Esophagus squamous epithelium (tissue), 5 donors: ENCODE measurements around the gene ABCA9. TPM values are rescaled to one million over a fixed set of nuclear protein-coding genes. Genes with fewer than 3 reads are reported as not detected.

Experiments
- DNase-seq: peaks from one replicate; lab custom pipeline; 2025; lab: John Stamatoyannopoulos, UW
- H3K27ac ChIP-seq, 4 donors: fragments of 200-600 bp; sonication (generic); one replicate each; pipeline ENCODE4 v1.5.1; 2016 to 2019; ENCODE audit warnings: mild to moderate bottlenecking in 1 of 4
- H3K27me3 ChIP-seq, 4 donors: fragments of 200-600 bp; sonication (generic); 1 replicate in 3 of 4; 2 replicates in 1 of 4; pipeline versions ENCODE4 v1.5.1 to v1.6.0; 2017 to 2021; ENCODE audit warnings: antibody characterized with exemption in 1 of 4
- H3K36me3 ChIP-seq, 3 donors: fragments of 200-600 bp; sonication (generic); one replicate each; pipeline ENCODE4 v1.5.1; 2016 to 2019
- H3K4me1 ChIP-seq, 3 donors: fragments of 200-600 bp; sonication (generic); one replicate each; pipeline ENCODE4 v1.5.1; 2017 to 2019
- H3K4me3 ChIP-seq, 4 donors: fragments of 200-600 bp; sonication (generic); 1 replicate in 3 of 4; 2 replicates in 1 of 4; pipeline ENCODE4 v1.5.1; 2016 to 2019; ENCODE audit warnings: mild to moderate bottlenecking in 2 of 4, moderate library complexity in 1 of 4
- H3K9me3 ChIP-seq, 3 donors: fragments of 200-600 bp; sonication (generic); one replicate each; pipeline ENCODE4 v1.5.1; 2016 to 2019
- POLR2A ChIP-seq, 4 donors: fragments of 450-650 bp; IDR thresholded peaks; one replicate each; pipeline ENCODE4 v1.6.1; 2017; ENCODE audit warnings: antibody characterized with exemption in 4 of 4, mild to moderate bottlenecking in 4 of 4, moderate library complexity in 3 of 4
- WGBS, 2 donors: methylation state at CpG; one replicate each; pipeline ENCODE4 v1.1.5; 2018; 5-methylcytosine and 5-hydroxymethylcytosine counted together
- intact Hi-C: fragments of 100-400 bp; cut with DNase I; formaldehyde crosslinking; loops from one replicate; pipeline ENCODE4 v1.15.0; 2022
- total RNA-seq, 4 donors: library from RNA; depleted of rRNA; stranded (reverse); fragments of >200 nt; gene quantifications; one replicate each; pipeline ENCODE4 v1.1.0, GENCODE V29; 2016
- TF ChIP-seq, protein P1 (sequence below), 6 experiments: fragments of 450-650 bp in 4 of 6; fragments of 200-600 bp in 2 of 6; sonication (generic) in 2 of 6; IDR thresholded peaks; one replicate each; pipeline ENCODE4 v1.5.1; 2016 to 2019; ENCODE audit warnings: antibody characterized with exemption in 6 of 6, mild to moderate bottlenecking in 4 of 6, moderate library complexity in 4 of 6
- donor health status: DM: yes; HTN: yes; CAD: no.

ABCA9 gene
- total RNA-seq, 4 donors from 2014 or later = 0.34 to 17.4 (median 5.3) TPM

DNA sequence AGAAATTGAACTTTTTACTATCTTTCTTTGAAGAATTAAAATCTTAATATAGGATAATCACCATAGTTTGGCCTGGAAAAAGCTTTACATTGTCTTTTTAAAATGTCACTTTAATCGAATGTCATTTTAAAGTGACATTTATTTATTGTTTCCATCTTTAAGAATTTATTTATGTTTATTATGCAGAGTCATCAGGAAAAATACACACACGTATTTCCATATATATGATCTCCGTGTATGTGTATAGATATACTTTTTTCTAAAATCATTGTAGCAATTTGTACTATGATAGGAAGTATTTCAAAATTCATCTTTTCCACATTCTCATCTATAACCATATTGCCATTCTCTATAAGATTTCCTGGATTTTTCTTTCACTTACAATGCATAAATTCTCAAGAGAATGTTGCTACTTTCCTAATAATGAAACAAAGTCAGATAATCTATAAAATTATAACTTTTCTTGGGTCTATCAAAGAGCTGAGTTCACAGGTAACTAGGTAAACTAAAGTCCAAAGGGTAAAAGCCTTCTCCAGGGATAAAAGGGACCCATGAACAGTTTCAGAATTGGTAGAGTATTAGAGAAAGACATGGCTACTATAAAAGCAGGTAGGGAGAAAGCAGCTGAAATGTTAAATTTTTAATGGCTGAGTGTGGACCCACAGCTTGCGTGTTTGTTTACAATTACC is 117.5 kb downstream of the ABCA9 start:
- H3K36me3 ChIP-seq = no peaks in the 10 kb centered on the region
- H3K27me3 ChIP-seq = no peaks in the 10 kb centered on the region
- no peaks in the 10 kb centered on the region for H3K4me1 ChIP-seq
- no peak overlapping the region for H3K4me3 ChIP-seq
- no peaks in the 10 kb centered on the region for H3K9me3 ChIP-seq
- WGBS, 2 donors = 71 to 72% methylated on average over 4 of the region's 4 CpGs
- intact Hi-C loops = no loop called here
- TF ChIP-seq, protein P1, sequence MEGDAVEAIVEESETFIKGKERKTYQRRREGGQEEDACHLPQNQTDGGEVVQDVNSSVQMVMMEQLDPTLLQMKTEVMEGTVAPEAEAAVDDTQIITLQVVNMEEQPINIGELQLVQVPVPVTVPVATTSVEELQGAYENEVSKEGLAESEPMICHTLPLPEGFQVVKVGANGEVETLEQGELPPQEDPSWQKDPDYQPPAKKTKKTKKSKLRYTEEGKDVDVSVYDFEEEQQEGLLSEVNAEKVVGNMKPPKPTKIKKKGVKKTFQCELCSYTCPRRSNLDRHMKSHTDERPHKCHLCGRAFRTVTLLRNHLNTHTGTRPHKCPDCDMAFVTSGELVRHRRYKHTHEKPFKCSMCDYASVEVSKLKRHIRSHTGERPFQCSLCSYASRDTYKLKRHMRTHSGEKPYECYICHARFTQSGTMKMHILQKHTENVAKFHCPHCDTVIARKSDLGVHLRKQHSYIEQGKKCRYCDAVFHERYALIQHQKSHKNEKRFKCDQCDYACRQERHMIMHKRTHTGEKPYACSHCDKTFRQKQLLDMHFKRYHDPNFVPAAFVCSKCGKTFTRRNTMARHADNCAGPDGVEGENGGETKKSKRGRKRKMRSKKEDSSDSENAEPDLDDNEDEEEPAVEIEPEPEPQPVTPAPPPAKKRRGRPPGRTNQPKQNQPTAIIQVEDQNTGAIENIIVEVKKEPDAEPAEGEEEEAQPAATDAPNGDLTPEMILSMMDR (IDR thresholded peaks at IDR 0.05) = no peak
- TF ChIP-seq POLR2A (IDR thresholded peaks at IDR 0.05) = no peak
- H3K27ac ChIP-seq = no peak overlapping the region
- no peak for DNase-seq

GRCh38 chr17:68942389-68942788 is 118.3 kb downstream of the ABCA9 start:
- Histone ChIP-seq H3K27me3 (no peaks in the 10 kb centered on the region), H3K4me1 (no peaks in the 10 kb centered on the region), H3K9me3 (no peaks in the 10 kb centered on the region), H3K4me3 (no peak overlapping the region), H3K36me3 (no peaks in the 10 kb centered on the region), H3K27ac (no peak overlapping the region)
- no peak for DNase-seq
- TF ChIP-seq, protein P1 (IDR thresholded peaks at IDR 0.05) = no peak
- no peak for TF ChIP-seq POLR2A (IDR thresholded peaks at IDR 0.05)
- intact Hi-C loops = no loop called here
- WGBS, 2 donors = 38 to 61% methylated on average over 3 of the region's 3 CpGs

DNA sequence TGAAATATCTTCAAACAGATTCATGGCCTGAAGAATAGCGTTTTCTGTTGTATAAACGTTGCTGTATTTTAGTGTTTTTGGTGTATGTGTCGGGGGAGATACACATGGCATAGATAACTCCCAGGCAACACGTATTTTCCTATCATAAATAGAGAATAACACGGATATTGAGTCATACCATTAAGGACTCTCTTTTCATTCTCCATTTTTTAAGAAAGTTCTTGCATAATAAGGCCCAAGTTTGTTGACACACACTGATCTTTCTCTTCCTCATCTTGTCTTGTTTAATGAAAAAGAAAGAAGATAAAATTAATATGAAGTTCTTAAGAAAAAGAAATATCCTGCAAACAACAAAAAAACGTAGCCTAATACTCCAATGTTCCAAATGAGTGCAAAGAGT is 119.0 kb downstream of the ABCA9 start:
- Histone ChIP-seq H3K9me3 (no peaks in the 10 kb centered on the region), H3K36me3 (no peaks in the 10 kb centered on the region), H3K27ac (no peak overlapping the region), H3K4me3 (no peak overlapping the region), H3K27me3 (no peaks in the 10 kb centered on the region), H3K4me1 (no peaks in the 10 kb centered on the region)
- intact Hi-C loops = no loop called here
- 71 to 77% methylated on average over 6 of the region's 6 CpGs for WGBS, 2 donors
- TF ChIP-seq, protein P1 (IDR thresholded peaks at IDR 0.05) = no peak
- TF ChIP-seq POLR2A (IDR thresholded peaks at IDR 0.05) = no peak
- DNase-seq = no peak

GRCh38 chr17:68939195-68939594 is 121.5 kb downstream of the ABCA9 start:
- no peaks in the 10 kb centered on the region for H3K27me3 ChIP-seq
- no peaks in the 10 kb centered on the region for H3K36me3 ChIP-seq
- H3K9me3 ChIP-seq = no peaks in the 10 kb centered on the region
- WGBS, 2 donors = 56 to 70% methylated on average over 3 of the region's 3 CpGs
- H3K27ac ChIP-seq = no peak overlapping the region
- TF ChIP-seq, protein P1 (IDR thresholded peaks at IDR 0.05) = no peak
- TF ChIP-seq POLR2A (IDR thresholded peaks at IDR 0.05) = no peak
- no peaks in the 10 kb centered on the region for H3K4me1 ChIP-seq
- intact Hi-C loops = no loop called here
- DNase-seq = no peak
- no peak overlapping the region for H3K4me3 ChIP-seq

DNA sequence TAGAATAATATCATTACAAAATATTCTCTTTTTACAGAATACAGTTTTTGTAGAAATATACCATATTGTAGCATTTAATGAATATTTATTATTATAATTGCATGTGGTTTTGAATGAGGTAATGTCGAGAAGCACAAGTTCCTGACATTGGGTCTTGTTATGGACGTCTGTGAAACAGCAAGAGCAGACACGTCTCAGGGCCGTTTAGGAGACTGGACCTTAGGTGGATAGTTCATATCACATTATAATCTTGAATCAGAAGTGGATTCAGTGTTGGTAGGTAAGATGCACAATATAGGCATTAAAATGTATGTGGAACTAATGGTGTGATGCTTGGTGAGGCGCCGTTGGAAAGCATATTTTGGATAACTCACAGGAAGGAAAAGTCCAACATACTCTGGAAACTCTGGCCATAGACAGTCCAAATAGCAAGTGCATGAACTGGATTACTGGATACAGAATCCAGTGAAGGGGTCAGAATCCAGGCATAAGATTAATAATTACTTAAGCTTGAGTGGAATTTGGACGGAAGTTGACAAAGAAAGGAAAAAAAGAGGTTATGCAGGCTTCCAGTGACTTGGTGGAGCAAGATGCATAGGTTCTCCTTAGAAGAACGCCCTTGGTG is 122.7 kb downstream of the ABCA9 start:
- Histone ChIP-seq H3K9me3 (no peaks in the 10 kb centered on the region), H3K27ac (no peak overlapping the region), H3K36me3 (no peaks in the 10 kb centered on the region), H3K27me3 (no peaks in the 10 kb centered on the region), H3K4me1 (no peaks in the 10 kb centered on the region), H3K4me3 (no peak overlapping the region)
- intact Hi-C loops = no loop called here
- WGBS, 2 donors = 71 to 84% methylated on average over 8 of the region's 8 CpGs
- TF ChIP-seq, protein P1 (IDR thresholded peaks at IDR 0.05) = no peak
- no peak for TF ChIP-seq POLR2A (IDR thresholded peaks at IDR 0.05)
- no peak for DNase-seq
